Naive thymus-derived CD4-positive, alpha-beta T cell (primary cell): ENCODE measurements around the gene SORCS2. TPM values are rescaled to one million over a fixed set of nuclear protein-coding genes. Genes with fewer than 3 reads are reported as not detected.

Source experiments
- ATAC-seq: fragments of 150-1000 bp; cut with Tn5 transposase; 2 replicates; pipeline ENCODE4 v1.10.0; 2021; ENCODE audit warnings: mild to moderate bottlenecking, moderate library complexity
- CTCF ChIA-PET: fragments of 350-600 bp; sonication (Branson Sonifier 250); formaldehyde crosslinking; loops from one replicate; lab custom pipeline; 2021; ENCODE audit warnings: antibody characterized with exemption; lab: Charles Lee
- POLR2A ChIA-PET: fragments of 350-600 bp; sonication (Branson Sonifier 250); formaldehyde crosslinking; loops from one replicate; lab custom pipeline; 2021; ENCODE audit warnings: antibody characterized with exemption, inconsistent platforms; lab: Charles Lee
- DNase-seq, 9 donors: peaks; one replicate each; pipeline versions ENCODE4 v3.0.0 to v3.0.0-alpha.2; 2020 to 2022; ENCODE audit warnings: mixed read lengths in 1 of 9
- H3K27ac ChIP-seq: one replicate; pipeline ENCODE4 v1.7.0; 2013; ENCODE audit warnings: mild to moderate bottlenecking, low read depth, low read length, moderate library complexity
- H3K27me3 ChIP-seq, 2 donors: one replicate each; pipeline ENCODE4 v1.7.0; 2013; ENCODE audit warnings: low read length in 2 of 2, mild to moderate bottlenecking in 2 of 2, moderate library complexity in 2 of 2; ENCODE audit not compliant: control insufficient read depth in 2 of 2, insufficient read depth in 2 of 2
- H3K36me3 ChIP-seq, 3 experiments: 1 replicate in 2 of 3; 2 replicates in 1 of 3; pipeline ENCODE4 v1.7.0; 2013; ENCODE audit warnings: low read length in 3 of 3, mild to moderate bottlenecking in 3 of 3, moderate library complexity in 1 of 3; ENCODE audit not compliant: insufficient read depth in 3 of 3, control insufficient read depth in 2 of 3
- H3K4me1 ChIP-seq, 2 donors: one replicate each; pipeline ENCODE4 v1.7.0; 2013; ENCODE audit warnings: low read length in 2 of 2, mild to moderate bottlenecking in 2 of 2, moderate library complexity in 1 of 2; ENCODE audit not compliant: control insufficient read depth in 2 of 2, insufficient read depth in 2 of 2
- H3K4me3 ChIP-seq: 2 replicates; pipeline ENCODE4 v1.7.0; 2013; ENCODE audit warnings: mild to moderate bottlenecking, low read length
- H3K9me3 ChIP-seq, 3 experiments: 1 replicate in 2 of 3; 2 replicates in 1 of 3; pipeline ENCODE4 v1.7.0; 2013; ENCODE audit warnings: low read length in 3 of 3; ENCODE audit not compliant: control insufficient read depth in 2 of 3
- H3K27ac Mint-ChIP-seq, 9 donors: one replicate each; pipeline ENCODE4 v1.8.0; 2020 to 2022; ENCODE audit warnings: mixed read lengths in 9 of 9, mild to moderate bottlenecking in 8 of 9, moderate library complexity in 5 of 9, inconsistent platforms in 2 of 9
- H3K27me3 Mint-ChIP-seq, 5 donors: one replicate each; pipeline ENCODE4 v1.8.0; 2021 to 2022; ENCODE audit warnings: mixed read lengths in 5 of 5, mild to moderate bottlenecking in 1 of 5
- H3K36me3 Mint-ChIP-seq, 5 donors: one replicate each; pipeline ENCODE4 v1.8.0; 2020 to 2022; ENCODE audit warnings: mixed read lengths in 5 of 5, mild to moderate bottlenecking in 3 of 5, inconsistent platforms in 1 of 5
- H3K4me1 Mint-ChIP-seq, 7 donors: one replicate each; pipeline ENCODE4 v1.8.0; 2020 to 2022; ENCODE audit warnings: mixed read lengths in 7 of 7, mild to moderate bottlenecking in 3 of 7, inconsistent platforms in 1 of 7
- H3K4me3 Mint-ChIP-seq, 10 donors: one replicate each; pipeline ENCODE4 v1.8.0; 2020 to 2022; ENCODE audit warnings: mild to moderate bottlenecking in 10 of 10, mixed read lengths in 10 of 10, moderate library complexity in 6 of 10, inconsistent platforms in 2 of 10
- H3K9me3 Mint-ChIP-seq, 11 donors: one replicate each; pipeline ENCODE4 v1.8.0; 2020 to 2022; ENCODE audit warnings: mixed read lengths in 11 of 11, mild to moderate bottlenecking in 4 of 11, inconsistent platforms in 1 of 11, moderate library complexity in 1 of 11
- intact Hi-C, 2 donors: fragments of 100-400 bp; cut with micrococcal nuclease; formaldehyde crosslinking; loops; one replicate each; pipeline ENCODE4 v1.15.1; 2023
- polyA plus RNA-seq, 2 donors: library from polyadenylated mRNA; unstranded; fragments of 300-500 nt; fragmentation: Illumina TruSeq; gene quantifications; one replicate each; pipeline ENCODE4 v1.2.3, GENCODE V29; 2021
- total RNA-seq, 6 experiments: library from RNA in 5 of 6; stranded (reverse) in 5 of 6; gene quantifications; 1 replicate in 5 of 6; 2 replicates in 1 of 6; pipeline ENCODE4 v1.2.3 and lab custom pipeline; 2021 to 2026

SORCS2 gene
- total and polyA plus RNA-seq, 7 experiments from 2014 or later, result 0.10 TPM; not detected in 6

DNA sequence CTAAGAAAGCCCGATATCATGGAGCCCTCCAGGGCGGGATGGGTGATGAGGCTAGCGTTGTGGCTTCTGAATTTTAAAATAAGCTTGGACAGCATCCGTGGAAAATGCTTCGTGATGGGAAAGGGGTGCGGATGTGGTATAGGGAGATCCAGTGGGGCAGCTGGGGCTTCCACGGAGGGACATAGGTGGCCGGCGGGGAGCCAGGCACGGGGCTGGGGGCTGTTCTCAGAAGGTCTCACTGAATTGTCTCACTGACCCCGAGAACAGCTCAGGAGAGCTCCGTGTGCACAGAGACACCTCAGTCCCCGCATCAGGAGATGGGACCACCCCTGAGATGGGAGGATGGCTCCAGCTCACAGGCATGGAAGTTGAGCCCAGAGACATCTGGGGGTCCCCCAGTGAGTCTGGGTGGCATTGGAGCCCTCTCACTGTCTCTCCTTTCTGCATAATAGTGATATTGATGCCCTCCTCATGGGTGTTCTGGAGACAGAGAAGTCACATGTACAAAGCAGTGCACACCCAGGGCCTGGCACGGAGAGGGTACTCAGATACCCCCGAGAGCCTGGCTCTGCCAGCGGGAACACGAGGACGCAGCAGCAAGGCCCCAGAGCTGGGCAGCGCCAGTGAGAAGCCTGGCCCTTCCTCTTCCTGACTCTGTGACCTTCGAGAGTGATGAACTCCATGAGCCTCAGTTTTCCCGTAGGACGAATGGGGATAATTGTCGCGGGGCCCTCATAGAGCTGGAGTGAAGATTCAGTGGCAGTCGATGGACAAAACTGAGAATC lies 313.0 kb downstream of the SORCS2 start:
- ChIA-PET CTCF (no interaction called here), POLR2A (no interaction called here)
- peaks cover 6 to 67% (median 35%) of the 10 kb centered on the region in 5 donors for H3K27me3 Mint-ChIP-seq
- intact Hi-C loops, result no loop called here
- Histone ChIP-seq H3K27me3 (no peaks in the 10 kb centered on the region), H3K9me3 (no peaks in the 10 kb centered on the region), H3K4me3 (no peak overlapping the region), H3K4me1 (no peaks in the 10 kb centered on the region), H3K36me3 (no peaks in the 10 kb centered on the region), H3K27ac (no peak overlapping the region)
- no peak for DNase-seq
- H3K36me3 Mint-ChIP-seq, result no peaks in the 10 kb centered on the region
- H3K4me1 Mint-ChIP-seq, result no peaks in the 10 kb centered on the region
- no peak overlapping the region for H3K4me3 Mint-ChIP-seq
- no peak overlapping the region for H3K27ac Mint-ChIP-seq
- no peaks in the 10 kb centered on the region for H3K9me3 Mint-ChIP-seq
- ATAC-seq, result no peak

DNA sequence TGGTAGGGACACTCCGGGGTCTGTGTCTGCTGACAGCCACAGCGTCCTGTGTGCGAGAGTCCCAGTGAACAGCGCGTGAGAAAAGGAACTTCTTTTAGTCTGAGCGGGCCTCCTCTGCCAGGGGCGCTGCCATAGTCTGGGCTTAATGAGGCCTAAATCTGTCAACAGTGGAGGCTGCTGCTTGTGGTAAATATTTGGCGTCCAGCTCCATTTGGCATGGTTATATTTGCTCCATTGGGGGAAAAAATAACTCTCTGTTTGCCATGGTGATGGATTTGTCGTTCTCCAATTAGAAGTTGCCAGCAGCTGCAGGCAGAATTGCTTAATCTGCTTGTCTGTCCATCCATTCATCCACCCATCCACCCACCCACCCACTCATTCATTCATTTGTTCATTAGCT lies 313.8 kb downstream of the SORCS2 start:
- Histone ChIP-seq H3K27me3 (no peaks in the 10 kb centered on the region), H3K4me1 (no peaks in the 10 kb centered on the region), H3K4me3 (no peak overlapping the region), H3K27ac (no peak overlapping the region), H3K9me3 (no peaks in the 10 kb centered on the region), H3K36me3 (no peaks in the 10 kb centered on the region)
- H3K4me3 Mint-ChIP-seq, result no peak overlapping the region
- intact Hi-C loops, result no loop called here
- H3K27me3 Mint-ChIP-seq, result peaks cover 10 to 73% (median 40%) of the 10 kb centered on the region in 5 donors
- no peak overlapping the region for H3K27ac Mint-ChIP-seq
- POLR2A ChIA-PET, result no interaction called here
- H3K4me1 Mint-ChIP-seq, result no peaks in the 10 kb centered on the region
- ATAC-seq, result no peak
- DNase-seq, result no peak
- H3K9me3 Mint-ChIP-seq, result peaks cover 0 to 2% (median 0%) of the 10 kb centered on the region in 11 donors
- H3K36me3 Mint-ChIP-seq, result no peaks in the 10 kb centered on the region
- CTCF ChIA-PET, result no interaction called here

DNA sequence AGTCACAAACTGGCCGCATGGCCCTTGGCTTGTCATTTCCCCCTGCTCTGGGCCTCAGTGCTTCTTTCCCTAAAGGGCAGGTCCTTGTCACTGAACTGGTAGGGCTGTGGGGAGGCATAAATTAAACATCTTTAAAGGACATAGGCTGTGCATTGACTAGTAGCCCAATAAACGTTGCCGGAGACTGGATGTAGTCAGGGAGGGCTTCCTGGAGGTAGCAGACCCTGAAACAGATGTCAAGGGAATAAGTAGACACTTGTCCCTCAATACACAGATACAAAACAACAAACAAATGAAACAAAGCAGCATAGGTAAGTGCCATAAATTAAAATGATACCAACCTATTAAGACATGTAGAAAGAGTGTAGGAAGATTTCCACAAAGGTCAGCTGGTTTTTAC lies 314.2 kb downstream of the SORCS2 start:
- Histone ChIP-seq H3K9me3 (no peaks in the 10 kb centered on the region), H3K4me1 (no peaks in the 10 kb centered on the region), H3K36me3 (no peaks in the 10 kb centered on the region), H3K27me3 (no peaks in the 10 kb centered on the region), H3K27ac (no peak overlapping the region), H3K4me3 (no peak overlapping the region)
- intact Hi-C loops, result no loop called here
- Mint-ChIP-seq H3K27ac (no peak overlapping the region), H3K27me3 (peaks cover 10 to 77% (median 43%) of the 10 kb centered on the region in 5 donors), H3K36me3 (no peaks in the 10 kb centered on the region), H3K9me3 (peaks cover 0 to 2% (median 0%) of the 10 kb centered on the region in 11 donors), H3K4me3 (no peak overlapping the region), H3K4me1 (no peaks in the 10 kb centered on the region)
- ATAC-seq (no peak), DNase-seq (no peak)
- ChIA-PET POLR2A (no interaction called here), CTCF (no interaction called here)

DNA sequence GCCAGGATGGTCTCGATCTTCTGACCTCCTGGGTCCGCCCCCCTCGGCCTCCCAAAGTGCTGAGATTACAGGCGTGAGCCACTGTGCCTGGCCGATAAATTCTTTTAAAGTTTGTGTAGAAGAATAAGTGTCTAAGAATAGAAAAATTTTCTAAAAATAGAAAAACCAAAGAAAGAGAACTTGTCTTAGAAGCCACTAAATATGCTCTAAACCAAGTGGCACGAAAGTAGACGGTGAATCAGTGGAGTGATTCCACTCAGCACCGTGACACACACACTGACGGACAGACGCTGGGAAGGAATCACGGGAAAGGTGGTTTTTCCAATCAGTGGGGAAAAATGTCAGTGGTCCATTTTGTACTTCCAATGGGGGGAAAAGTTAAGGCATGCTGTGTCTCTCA lies 315.0 kb downstream of the SORCS2 start:
- Histone ChIP-seq H3K9me3 (no peaks in the 10 kb centered on the region), H3K27me3 (no peaks in the 10 kb centered on the region), H3K4me1 (no peaks in the 10 kb centered on the region), H3K27ac (no peak overlapping the region), H3K4me3 (no peak overlapping the region), H3K36me3 (no peaks in the 10 kb centered on the region)
- Mint-ChIP-seq H3K27me3 (peaks cover 10 to 78% (median 35%) of the 10 kb centered on the region in 5 donors), H3K9me3 (peaks cover 0 to 2% (median 0%) of the 10 kb centered on the region in 11 donors), H3K4me1 (no peaks in the 10 kb centered on the region), H3K4me3 (no peak overlapping the region), H3K27ac (no peak overlapping the region), H3K36me3 (no peaks in the 10 kb centered on the region)
- ChIA-PET POLR2A (no interaction called here), CTCF (no interaction called here)
- DNase-seq, result no peak
- intact Hi-C loops, result no loop called here
- no peak for ATAC-seq

DNA sequence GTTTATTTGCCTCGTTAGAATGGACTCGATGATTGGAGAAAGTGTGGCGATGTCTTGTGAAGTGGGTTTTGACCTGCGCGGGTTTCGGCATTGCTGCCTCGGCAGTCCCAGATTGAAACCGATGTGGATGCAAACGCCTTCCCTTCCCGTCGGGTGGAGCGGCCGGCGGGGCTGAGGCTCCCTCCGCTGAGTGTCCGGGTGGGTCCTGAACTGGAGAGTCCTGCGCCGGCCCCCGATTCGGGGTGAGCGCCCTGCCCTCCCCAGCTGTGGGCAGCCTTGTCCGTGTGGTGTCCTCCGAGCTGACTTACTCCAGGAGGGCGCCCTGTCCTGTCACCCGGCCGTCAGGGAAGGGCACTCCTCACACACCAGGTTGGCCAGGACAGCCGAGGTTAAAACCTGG lies 317.7 kb downstream of the SORCS2 start:
- CTCF ChIA-PET, result no interaction called here
- peaks cover 0 to 2% (median 0%) of the 10 kb centered on the region in 11 donors for H3K9me3 Mint-ChIP-seq
- ATAC-seq, result no peak
- Histone ChIP-seq H3K4me1 (no peaks in the 10 kb centered on the region), H3K4me3 (no peak overlapping the region), H3K9me3 (no peaks in the 10 kb centered on the region), H3K36me3 (no peaks in the 10 kb centered on the region), H3K27ac (no peak overlapping the region), H3K27me3 (no peaks in the 10 kb centered on the region)
- H3K36me3 Mint-ChIP-seq, result no peaks in the 10 kb centered on the region
- H3K4me1 Mint-ChIP-seq, result no peaks in the 10 kb centered on the region
- H3K4me3 Mint-ChIP-seq, result no peak overlapping the region
- peaks cover 10 to 70% (median 32%) of the 10 kb centered on the region in 5 donors for H3K27me3 Mint-ChIP-seq
- POLR2A ChIA-PET, result no interaction called here
- no peak overlapping the region for H3K27ac Mint-ChIP-seq
- no peak for DNase-seq
- intact Hi-C loops, result no loop called here

DNA sequence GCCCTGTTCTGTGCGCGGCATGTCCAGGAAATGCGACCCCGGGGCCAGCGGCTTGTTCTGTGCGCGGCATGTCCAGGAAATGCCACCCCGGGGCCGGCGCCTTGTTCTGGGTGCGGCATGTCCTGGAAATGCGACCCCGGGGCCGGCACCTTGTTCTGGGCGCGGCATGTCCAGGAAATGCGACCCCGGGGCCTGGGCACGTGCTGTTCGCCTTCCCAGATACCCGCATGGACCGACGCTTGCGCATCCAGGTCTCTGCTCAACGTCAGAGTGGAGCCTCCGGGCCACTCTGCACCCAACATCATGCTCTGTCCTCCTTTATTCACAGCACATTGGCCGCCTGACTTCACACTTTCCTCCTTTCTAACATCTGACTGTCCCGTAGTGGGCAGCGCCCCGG lies 318.2 kb downstream of the SORCS2 start:
- H3K4me1 Mint-ChIP-seq, result no peaks in the 10 kb centered on the region
- no peak overlapping the region for H3K4me3 ChIP-seq
- intact Hi-C loops, result no loop called here
- no peak overlapping the region for H3K4me3 Mint-ChIP-seq
- no peak for DNase-seq
- H3K27me3 ChIP-seq, result no peaks in the 10 kb centered on the region
- no peak for ATAC-seq
- peaks cover 10 to 65% (median 32%) of the 10 kb centered on the region in 5 donors for H3K27me3 Mint-ChIP-seq
- ChIA-PET POLR2A (no interaction called here), CTCF (no interaction called here)
- H3K27ac Mint-ChIP-seq, result no peak overlapping the region
- no peaks in the 10 kb centered on the region for H3K36me3 Mint-ChIP-seq
- no peaks in the 10 kb centered on the region for H3K4me1 ChIP-seq
- no peaks in the 10 kb centered on the region for H3K9me3 ChIP-seq
- H3K36me3 ChIP-seq, result no peaks in the 10 kb centered on the region
- no peak overlapping the region for H3K27ac ChIP-seq
- H3K9me3 Mint-ChIP-seq, result peaks cover 0 to 2% (median 0%) of the 10 kb centered on the region in 11 donors

DNA sequence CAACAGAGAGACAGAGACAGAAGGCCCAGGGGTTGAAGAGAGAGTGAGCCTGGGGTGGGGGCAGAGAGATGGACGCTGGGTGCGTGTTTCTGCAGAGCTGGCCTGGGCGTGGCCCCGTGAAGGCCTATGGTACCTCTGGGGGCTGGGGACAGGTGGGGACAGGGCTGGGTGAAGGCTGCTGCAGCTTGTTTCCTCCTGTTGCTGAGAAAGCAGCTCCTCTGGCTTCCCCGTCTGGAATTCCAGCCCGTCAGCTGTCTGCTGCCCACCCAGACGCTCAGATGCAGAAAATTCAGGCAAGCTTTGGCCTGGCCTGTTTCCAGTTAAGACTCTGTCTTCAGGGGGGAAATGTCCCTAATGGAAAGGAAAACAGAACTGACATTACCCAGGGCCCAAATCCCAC lies 319.2 kb downstream of the SORCS2 start:
- Histone ChIP-seq H3K4me1 (no peaks in the 10 kb centered on the region), H3K27me3 (no peaks in the 10 kb centered on the region), H3K9me3 (no peaks in the 10 kb centered on the region), H3K36me3 (no peaks in the 10 kb centered on the region), H3K4me3 (no peak overlapping the region), H3K27ac (no peak overlapping the region)
- no peak for ATAC-seq
- Mint-ChIP-seq H3K27ac (no peak overlapping the region), H3K27me3 (peaks cover 10 to 61% (median 30%) of the 10 kb centered on the region in 5 donors), H3K4me3 (no peak overlapping the region), H3K9me3 (peaks cover 0 to 2% (median 0%) of the 10 kb centered on the region in 11 donors), H3K36me3 (no peaks in the 10 kb centered on the region), H3K4me1 (no peaks in the 10 kb centered on the region)
- intact Hi-C loops, result no loop called here
- DNase-seq, result no peak
- ChIA-PET CTCF (no interaction called here), POLR2A (no interaction called here)
